OCI-LY1 (cell line): ENCODE data around the gene POU6F2.

Experiments used
- H2AFZ ChIP-seq: fragments of 200-600 bp; sonication (generic), shearing (Covaris generic); 2 replicates; pipeline ENCODE4 v1.6.0; 2014; ENCODE audit warnings: antibody characterized with exemption, mild to moderate bottlenecking, low read length
- H3F3A ChIP-seq: fragments of 200-600 bp; sonication (generic), shearing (Covaris generic); 2 replicates; pipeline ENCODE4 v1.6.0; 2014; ENCODE audit warnings: mild to moderate bottlenecking, antibody characterized with exemption, low read length, moderate library complexity; ENCODE audit not compliant: insufficient read depth
- H3K27ac ChIP-seq: fragments of 200-600 bp; sonication (generic); 2 replicates; pipeline ENCODE4 v1.5.1; 2014; ENCODE audit warnings: low read length, mixed run types, mild to moderate bottlenecking, low read depth; ENCODE audit not compliant: poor library complexity, severe bottlenecking
- H3K27me3 ChIP-seq: fragments of 200-600 bp; sonication (generic); 2 replicates; pipeline ENCODE4 v1.6.0; 2014; ENCODE audit warnings: antibody characterized with exemption, mild to moderate bottlenecking, low read length, moderate library complexity; ENCODE audit not compliant: insufficient read depth
- H3K36me3 ChIP-seq: fragments of 200-600 bp; sonication (generic); 2 replicates; pipeline ENCODE4 v1.6.1; 2014; ENCODE audit warnings: mild to moderate bottlenecking, antibody characterized with exemption, low read length, moderate library complexity, mixed read lengths; ENCODE audit not compliant: insufficient read depth
- H3K4me1 ChIP-seq: fragments of 200-600 bp; sonication (generic); 2 replicates; pipeline ENCODE4 v1.5.1; 2014; ENCODE audit warnings: mild to moderate bottlenecking, low read length, moderate library complexity; ENCODE audit not compliant: insufficient read depth, severe bottlenecking
- H3K4me2 ChIP-seq: fragments of 200-600 bp; sonication (generic), shearing (Covaris generic); 2 replicates; pipeline ENCODE4 v1.6.1; 2014; ENCODE audit warnings: low read length
- H3K4me3 ChIP-seq: fragments of 200-600 bp; sonication (generic); 2 replicates; pipeline ENCODE4 v1.5.1; 2014; ENCODE audit warnings: low read length, low read depth, mild to moderate bottlenecking, mixed read lengths; ENCODE audit not compliant: poor library complexity, severe bottlenecking
- H3K79me2 ChIP-seq: fragments of 200-600 bp; shearing (Covaris generic); 2 replicates; pipeline ENCODE4 v1.6.1; 2016; ENCODE audit warnings: mixed run types, low read length, mixed read lengths; ENCODE audit not compliant: insufficient read depth
- H3K9ac ChIP-seq: fragments of 200-600 bp; sonication (generic), shearing (Covaris generic); 2 replicates; pipeline ENCODE4 v1.6.1; 2014; ENCODE audit warnings: mild to moderate bottlenecking, low read length, mixed read lengths
- H3K9me2 ChIP-seq: fragments of 200-600 bp; sonication (generic), shearing (Covaris generic); 2 replicates; pipeline ENCODE4 v1.6.1; 2014; ENCODE audit warnings: low read depth, mild to moderate bottlenecking, low read length, mixed read lengths
- H3K9me3 ChIP-seq: fragments of 200-600 bp; shearing (Covaris generic); 2 replicates; pipeline ENCODE4 v1.6.1; 2014; ENCODE audit warnings: low read length, mixed read lengths
- H4K20me1 ChIP-seq: fragments of 200-600 bp; sonication (generic), shearing (Covaris generic); 2 replicates; pipeline ENCODE4 v1.6.0; 2016; ENCODE audit warnings: mild to moderate bottlenecking, low read length; ENCODE audit not compliant: insufficient read depth
- EZH2 ChIP-seq: fragments of 200-600 bp; sonication (generic), shearing (Covaris generic); IDR thresholded peaks from 2 replicates; pipeline ENCODE4 v1.8.0; 2017; ENCODE audit warnings: borderline replicate concordance, mixed run types, mild to moderate bottlenecking, antibody characterized with exemption, low read length, moderate library complexity, mixed read lengths
- TF ChIP-seq, protein P1 (sequence below): fragments of 200-600 bp; sonication (generic), shearing (Covaris generic); IDR thresholded peaks from 2 replicates; pipeline ENCODE4 v1.5.1; 2017; ENCODE audit warnings: mild to moderate bottlenecking, antibody characterized with exemption, low read length, moderate library complexity, mixed read lengths

POU6F2 gene

GRCh38 chr7:38951213-38951612, 26.5 kb upstream of the POU6F2 start:
- Histone ChIP-seq H3K9me2 (no peaks in the 10 kb centered on the region), H3K9ac (no peak overlapping the region), H3F3A (no peaks in the 10 kb centered on the region), H3K27me3 (no peaks in the 10 kb centered on the region), H3K36me3 (no peaks in the 10 kb centered on the region), H3K9me3 (no peaks in the 10 kb centered on the region), H3K4me2 (no peak overlapping the region), H3K27ac (no peak overlapping the region), H2AFZ (no peak overlapping the region), H3K4me1 (no peaks in the 10 kb centered on the region), H4K20me1 (no peaks in the 10 kb centered on the region), H3K4me3 (no peak overlapping the region), H3K79me2 (no peaks in the 10 kb centered on the region)
- TF ChIP-seq, protein P1, sequence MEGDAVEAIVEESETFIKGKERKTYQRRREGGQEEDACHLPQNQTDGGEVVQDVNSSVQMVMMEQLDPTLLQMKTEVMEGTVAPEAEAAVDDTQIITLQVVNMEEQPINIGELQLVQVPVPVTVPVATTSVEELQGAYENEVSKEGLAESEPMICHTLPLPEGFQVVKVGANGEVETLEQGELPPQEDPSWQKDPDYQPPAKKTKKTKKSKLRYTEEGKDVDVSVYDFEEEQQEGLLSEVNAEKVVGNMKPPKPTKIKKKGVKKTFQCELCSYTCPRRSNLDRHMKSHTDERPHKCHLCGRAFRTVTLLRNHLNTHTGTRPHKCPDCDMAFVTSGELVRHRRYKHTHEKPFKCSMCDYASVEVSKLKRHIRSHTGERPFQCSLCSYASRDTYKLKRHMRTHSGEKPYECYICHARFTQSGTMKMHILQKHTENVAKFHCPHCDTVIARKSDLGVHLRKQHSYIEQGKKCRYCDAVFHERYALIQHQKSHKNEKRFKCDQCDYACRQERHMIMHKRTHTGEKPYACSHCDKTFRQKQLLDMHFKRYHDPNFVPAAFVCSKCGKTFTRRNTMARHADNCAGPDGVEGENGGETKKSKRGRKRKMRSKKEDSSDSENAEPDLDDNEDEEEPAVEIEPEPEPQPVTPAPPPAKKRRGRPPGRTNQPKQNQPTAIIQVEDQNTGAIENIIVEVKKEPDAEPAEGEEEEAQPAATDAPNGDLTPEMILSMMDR = no peak
- no peak for TF ChIP-seq EZH2

GRCh38 chr7:38953227-38953626, 24.5 kb upstream of the POU6F2 start:
- H3K27me3 ChIP-seq = no peaks in the 10 kb centered on the region
- no peaks in the 10 kb centered on the region for H3K79me2 ChIP-seq
- no peaks in the 10 kb centered on the region for H3K9me2 ChIP-seq
- H3F3A ChIP-seq = no peaks in the 10 kb centered on the region
- no peaks in the 10 kb centered on the region for H3K4me1 ChIP-seq
- no peak overlapping the region for H3K27ac ChIP-seq
- TF ChIP-seq EZH2 = no peak
- TF ChIP-seq, protein P1 = no peak
- H3K9me3 ChIP-seq = no peaks in the 10 kb centered on the region
- H2AFZ ChIP-seq = no peak overlapping the region
- no peak overlapping the region for H3K9ac ChIP-seq
- H3K36me3 ChIP-seq = no peaks in the 10 kb centered on the region
- no peak overlapping the region for H3K4me3 ChIP-seq
- H3K4me2 ChIP-seq = no peak overlapping the region
- no peaks in the 10 kb centered on the region for H4K20me1 ChIP-seq

DNA sequence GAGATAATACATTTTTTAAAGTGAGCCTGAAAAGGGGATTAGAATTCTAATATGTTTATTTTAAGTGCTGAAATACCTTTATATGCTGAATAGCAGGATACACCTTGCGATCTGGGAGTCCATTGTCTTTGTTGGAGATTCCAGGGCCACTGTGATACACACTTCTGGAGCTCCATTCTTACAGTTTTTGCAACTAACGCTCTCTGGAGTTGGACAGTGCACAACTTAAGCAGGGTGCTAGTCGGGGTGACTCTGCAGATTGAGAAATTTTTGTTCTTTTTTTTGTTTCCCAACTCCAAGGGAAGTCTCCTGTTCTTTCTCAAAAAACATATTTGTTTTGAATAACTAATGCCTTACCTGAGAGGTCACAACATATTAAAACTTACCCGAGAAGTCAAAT, 23.7 kb upstream of the POU6F2 start:
- H4K20me1 ChIP-seq = no peaks in the 10 kb centered on the region
- no peak overlapping the region for H3K4me3 ChIP-seq
- H3K36me3 ChIP-seq = no peaks in the 10 kb centered on the region
- TF ChIP-seq, protein P1 = no peak
- no peak for TF ChIP-seq EZH2
- no peak overlapping the region for H3K4me2 ChIP-seq
- H3K79me2 ChIP-seq = no peaks in the 10 kb centered on the region
- H3K27ac ChIP-seq = no peak overlapping the region
- no peaks in the 10 kb centered on the region for H3F3A ChIP-seq
- H3K4me1 ChIP-seq = no peaks in the 10 kb centered on the region
- H3K27me3 ChIP-seq = no peaks in the 10 kb centered on the region
- H3K9me3 ChIP-seq = no peaks in the 10 kb centered on the region
- H3K9me2 ChIP-seq = no peaks in the 10 kb centered on the region
- no peak overlapping the region for H3K9ac ChIP-seq
- H2AFZ ChIP-seq = no peak overlapping the region
